NCI-H2029 (cell line): ENCODE results near the gene ANO10.

Source experiments
- DNase-seq: peaks from one replicate; lab custom pipeline; 2025; lab: John Stamatoyannopoulos, UW

Gene ANO10

GRCh38 chr3:43580181-43580580, 41.6 kb downstream of the ANO10 start:
- DNase-seq = peak; percentile 51

GRCh38 chr3:43573576-43573975, 48.2 kb downstream of the ANO10 start:
- no peak for DNase-seq

GRCh38 chr3:43565661-43566341, 56.0 kb downstream of the ANO10 start:
- peak; percentile 5 for DNase-seq

- no peak for DNase-seq
Measured at GRCh38 chr3:43559961-43560360, 61.9 kb downstream of the ANO10 start.

- no peak for DNase-seq
Measured at GRCh38 chr3:43558171-43558570, 63.6 kb downstream of the ANO10 start.

- DNase-seq = no peak
Measured at GRCh38 chr3:43549626-43550290, 72.1 kb downstream of the ANO10 start.

- DNase-seq = peak; percentile 72
Measured at GRCh38 chr3:43544277-43544676, 77.5 kb downstream of the ANO10 start.

- no peak for DNase-seq
Measured at GRCh38 chr3:43542328-43543043, 79.3 kb downstream of the ANO10 start.

- no peak for DNase-seq
Measured at GRCh38 chr3:43540624-43541023, 81.2 kb downstream of the ANO10 start.

- no peak for DNase-seq
Measured at GRCh38 chr3:43539321-43539720, 82.5 kb downstream of the ANO10 start.

GRCh38 chr3:43537225-43537624, 84.6 kb downstream of the ANO10 start:
- no peak for DNase-seq

GRCh38 chr3:43534675-43535074, 87.1 kb downstream of the ANO10 start:
- no peak for DNase-seq

GRCh38 chr3:43533009-43533408, 88.8 kb downstream of the ANO10 start:
- no peak for DNase-seq

GRCh38 chr3:43531835-43532234, 90.0 kb downstream of the ANO10 start:
- no peak for DNase-seq

- DNase-seq = no peak
Measured at GRCh38 chr3:43528498-43529099, 93.2 kb downstream of the ANO10 start.

- DNase-seq = no peak
Measured at GRCh38 chr3:43526956-43527355, 94.9 kb downstream of the ANO10 start.

- no peak for DNase-seq
Measured at GRCh38 chr3:43525941-43526607, 95.7 kb downstream of the ANO10 start.

- DNase-seq = no peak
Measured at GRCh38 chr3:43525386-43525785, 96.4 kb downstream of the ANO10 start.

GRCh38 chr3:43523454-43524053, 98.3 kb downstream of the ANO10 start:
- no peak for DNase-seq

- no peak for DNase-seq
Measured at GRCh38 chr3:43522727-43523362, 99.0 kb downstream of the ANO10 start.

- DNase-seq = no peak
Measured at GRCh38 chr3:43521941-43522340, 99.9 kb downstream of the ANO10 start.
